ENCODE data around the gene PIGS. TPM values are rescaled to one million over a fixed set of nuclear protein-coding genes. Genes with fewer than 3 reads are reported as not detected.

PIGS gene
- total and polyA plus RNA-seq, 12 donors, result 9.0 to 69.3 (median 48.5) TPM

DNA sequence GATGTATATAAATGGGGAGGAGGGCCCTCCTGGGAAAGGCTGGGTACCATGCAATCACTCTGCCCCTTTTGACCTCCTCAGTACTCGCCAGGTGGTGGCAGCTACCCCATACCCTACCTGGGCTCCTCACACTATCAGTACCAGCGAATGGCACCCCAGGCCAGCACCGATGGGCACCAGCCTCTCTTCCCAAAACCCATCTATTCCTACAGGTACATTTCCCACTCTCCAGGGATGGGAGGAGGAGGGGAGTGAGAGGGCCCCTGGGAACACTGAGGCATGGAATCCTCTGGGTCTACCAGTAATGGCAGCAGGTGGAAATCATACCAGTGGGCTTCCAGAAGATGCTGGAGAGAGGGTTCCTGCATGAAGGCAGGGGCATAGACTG is 42.3 kb downstream of the PIGS start:
- Histone ChIP-seq H3K27ac (no peak overlapping the region), H3K4me1 (no peaks in the 10 kb centered on the region), H3K4me3 (no peak overlapping the region), H3K36me3 (no peaks in the 10 kb centered on the region), H3K27me3 (peaks cover 0 to 12% (median 4%) of the 10 kb centered on the region in 7 donors), H3K9me3 (no peaks in the 10 kb centered on the region)
- ATAC-seq, result no peak
- TF ChIP-seq, protein P1, sequence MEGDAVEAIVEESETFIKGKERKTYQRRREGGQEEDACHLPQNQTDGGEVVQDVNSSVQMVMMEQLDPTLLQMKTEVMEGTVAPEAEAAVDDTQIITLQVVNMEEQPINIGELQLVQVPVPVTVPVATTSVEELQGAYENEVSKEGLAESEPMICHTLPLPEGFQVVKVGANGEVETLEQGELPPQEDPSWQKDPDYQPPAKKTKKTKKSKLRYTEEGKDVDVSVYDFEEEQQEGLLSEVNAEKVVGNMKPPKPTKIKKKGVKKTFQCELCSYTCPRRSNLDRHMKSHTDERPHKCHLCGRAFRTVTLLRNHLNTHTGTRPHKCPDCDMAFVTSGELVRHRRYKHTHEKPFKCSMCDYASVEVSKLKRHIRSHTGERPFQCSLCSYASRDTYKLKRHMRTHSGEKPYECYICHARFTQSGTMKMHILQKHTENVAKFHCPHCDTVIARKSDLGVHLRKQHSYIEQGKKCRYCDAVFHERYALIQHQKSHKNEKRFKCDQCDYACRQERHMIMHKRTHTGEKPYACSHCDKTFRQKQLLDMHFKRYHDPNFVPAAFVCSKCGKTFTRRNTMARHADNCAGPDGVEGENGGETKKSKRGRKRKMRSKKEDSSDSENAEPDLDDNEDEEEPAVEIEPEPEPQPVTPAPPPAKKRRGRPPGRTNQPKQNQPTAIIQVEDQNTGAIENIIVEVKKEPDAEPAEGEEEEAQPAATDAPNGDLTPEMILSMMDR (IDR thresholded peaks at IDR 0.05), result no peak
- DNase-seq, result no peak
- WGBS, 2 donors, result 83 to 88% methylated on average over 3 of the region's 3 CpGs
- intact Hi-C loops (cut with DNase I), result no loop called here

DNA sequence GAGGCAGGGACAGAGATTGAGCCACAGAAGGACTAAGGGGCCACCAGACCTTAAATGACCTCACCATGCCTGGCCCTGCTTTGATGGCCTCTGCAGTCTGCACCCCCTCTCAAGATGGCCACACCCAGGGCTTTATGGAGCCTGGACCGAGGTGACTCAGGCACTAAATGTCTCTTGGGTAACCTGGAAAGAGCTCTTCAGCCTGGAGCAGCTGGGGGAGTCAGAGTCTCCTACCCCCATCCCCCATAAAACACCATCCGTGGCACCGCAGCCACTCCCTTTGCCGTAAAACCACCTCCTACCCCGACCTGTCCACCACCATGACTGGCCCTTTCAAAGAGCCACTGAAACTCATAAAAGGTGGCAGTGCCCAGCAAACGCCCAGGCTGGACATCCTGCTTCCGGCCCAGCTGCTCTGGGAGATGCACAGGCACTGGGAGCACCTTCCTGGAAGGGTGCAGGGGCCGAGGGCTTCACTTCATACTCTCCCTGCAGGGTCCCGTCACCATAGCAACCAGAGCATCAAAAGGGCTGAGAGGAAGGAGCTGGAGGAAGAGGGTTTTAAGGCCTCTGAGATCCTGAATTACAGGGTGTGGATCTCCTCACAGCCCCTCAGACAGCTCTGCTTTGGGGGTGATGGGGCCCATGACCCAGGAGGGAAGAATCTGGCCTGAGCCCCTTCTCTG is 42.9 kb downstream of the PIGS start:
- Histone ChIP-seq H3K27me3 (peaks cover 0 to 12% (median 4%) of the 10 kb centered on the region in 7 donors), H3K4me3 (no peak overlapping the region), H3K4me1 (no peaks in the 10 kb centered on the region), H3K27ac (no peak overlapping the region), H3K36me3 (no peaks in the 10 kb centered on the region), H3K9me3 (no peaks in the 10 kb centered on the region)
- ATAC-seq (no peak), DNase-seq (no peak)
- TF ChIP-seq, protein P1 (IDR thresholded peaks at IDR 0.05), result no peak
- intact Hi-C loops (cut with DNase I), result no loop called here
- 77 to 80% methylated on average over 9 of the region's 9 CpGs for WGBS, 2 donors

DNA sequence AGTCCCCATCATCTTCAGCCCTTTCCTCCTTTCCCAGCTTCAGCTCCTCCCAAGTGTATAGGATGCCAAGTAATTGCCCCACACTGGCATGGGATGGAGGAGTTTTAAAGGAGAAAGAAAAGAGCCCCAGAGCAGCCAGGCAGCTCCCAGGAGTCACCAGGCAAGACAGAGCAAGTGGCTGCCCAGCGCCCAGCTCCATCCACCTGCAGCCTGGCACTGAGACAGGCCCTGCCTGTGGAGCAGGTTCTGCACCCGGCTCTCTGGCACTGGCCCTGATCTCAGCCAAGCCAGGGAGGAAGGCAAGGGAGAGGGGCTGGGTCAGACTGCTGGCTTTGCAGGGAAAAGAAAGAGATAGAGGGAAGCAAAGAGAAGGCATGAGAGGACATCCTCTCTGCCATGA is 43.5 kb downstream of the PIGS start:
- Histone ChIP-seq H3K36me3 (no peaks in the 10 kb centered on the region), H3K4me3 (no peak overlapping the region)
- DNase-seq, result no peak

DNA sequence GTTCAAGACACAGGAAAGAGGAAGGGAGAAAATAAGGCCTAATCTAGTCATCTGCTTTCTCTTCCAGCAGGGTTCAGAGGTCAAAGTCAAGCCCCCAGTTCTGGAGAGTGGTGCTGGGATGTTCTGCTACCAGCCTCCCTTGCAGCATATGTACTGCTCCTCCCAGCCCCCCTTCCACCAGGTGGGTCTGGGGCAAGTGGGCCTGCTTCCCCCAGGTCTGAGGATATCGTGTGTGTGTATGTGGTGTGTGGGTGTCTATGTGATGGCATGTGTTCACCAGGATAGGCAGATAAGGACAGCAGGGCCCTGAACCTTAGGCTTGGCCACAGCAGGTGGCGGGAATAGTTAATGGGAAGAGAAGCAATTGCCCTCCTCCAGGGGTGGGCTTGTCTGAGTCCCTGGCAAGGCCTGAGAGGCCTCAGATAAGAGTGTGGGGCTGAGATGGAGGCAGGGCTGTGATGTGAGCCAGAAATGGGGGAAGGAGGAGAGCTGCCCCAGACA is 44.1 kb downstream of the PIGS start:
- no peaks in the 10 kb centered on the region for H3K4me1 ChIP-seq
- intact Hi-C loops (cut with DNase I), result no loop called here
- WGBS, 2 donors, result 92 to 93% methylated on average over 2 of the region's 2 CpGs
- H3K9me3 ChIP-seq, result no peaks in the 10 kb centered on the region
- H3K4me3 ChIP-seq, result no peak overlapping the region
- TF ChIP-seq, protein P1 (IDR thresholded peaks at IDR 0.05), result no peak
- no peaks in the 10 kb centered on the region for H3K36me3 ChIP-seq
- H3K27me3 ChIP-seq, result peaks cover 0 to 12% (median 4%) of the 10 kb centered on the region in 7 donors
- no peak for DNase-seq
- H3K27ac ChIP-seq, result no peak overlapping the region
- ATAC-seq, result no peak

More for the DNA sequence above, 43.5 kb downstream of the PIGS start:
- Histone ChIP-seq H3K27ac (no peak overlapping the region), H3K4me1 (no peaks in the 10 kb centered on the region), H3K9me3 (no peaks in the 10 kb centered on the region), H3K27me3 (peaks cover 0 to 12% (median 4%) of the 10 kb centered on the region in 7 donors)
- TF ChIP-seq, protein P1 (IDR thresholded peaks at IDR 0.05), result no peak
- no peak for ATAC-seq
- 96 to 100% methylated on average over 2 of the region's 2 CpGs for WGBS, 2 donors
- intact Hi-C loops (cut with DNase I), result no loop called here
